Ecto neural progenitor cell (in vitro differentiated cells): ENCODE data around the gene MED29.

Source experiments
- DNase-seq: peaks from one replicate; pipeline ENCODE4 v3.0.0-alpha.2; 2018; ENCODE audit warnings: low spot score

Gene MED29

GRCh38 chr19:39398297-39398864, 7.2 kb downstream of the MED29 start:
- DNase-seq = no peak

- no peak for DNase-seq
Measured at GRCh38 chr19:39399668-39400050, 8.5 kb downstream of the MED29 start.

GRCh38 chr19:39400061-39400460, 8.9 kb downstream of the MED29 start:
- DNase-seq = no peak

GRCh38 chr19:39401070-39401548, 9.9 kb downstream of the MED29 start:
- DNase-seq = no peak

- DNase-seq = no peak
Measured at GRCh38 chr19:39401549-39402345, 10.6 kb downstream of the MED29 start.

GRCh38 chr19:39402346-39403300, 11.4 kb downstream of the MED29 start:
- peak; percentile 93 for DNase-seq

- DNase-seq = peak; percentile 88
Measured at GRCh38 chr19:39403331-39404312, 12.4 kb downstream of the MED29 start.

GRCh38 chr19:39405261-39405957, 14.2 kb downstream of the MED29 start:
- DNase-seq = no peak

GRCh38 chr19:39405958-39406655, 14.9 kb downstream of the MED29 start:
- DNase-seq = no peak

GRCh38 chr19:39406656-39407409, 15.7 kb downstream of the MED29 start, which contains the start of gene ZFP36:
Gene ZFP36, plus strand, starts transcription at chr19:39406847. Its CDS starts 58 bp downstream, at chr19:39406905.
- peak; percentile 89 for DNase-seq

GRCh38 chr19:39407410-39407659, 16.2 kb downstream of the MED29 start:
- DNase-seq = no peak

- DNase-seq = no peak
Measured at GRCh38 chr19:39407660-39408391, 16.6 kb downstream of the MED29 start.

- no peak for DNase-seq
Measured at GRCh38 chr19:39408392-39409207, 17.4 kb downstream of the MED29 start.

- peak; percentile 67 for DNase-seq
Measured at GRCh38 chr19:39409208-39410016, 18.2 kb downstream of the MED29 start.

- DNase-seq = peak; percentile 71
Measured at GRCh38 chr19:39410017-39410830, 19.0 kb downstream of the MED29 start.

GRCh38 chr19:39410831-39411080, 19.6 kb downstream of the MED29 start:
- DNase-seq = no peak
